Ovary (tissue), 3 donors: ENCODE measurements around the gene EPB41L2.

Experiments
- CTCF ChIP-seq, 3 donors: fragments of 450-650 bp in 2 of 3; fragments of 200-600 bp in 1 of 3; IDR thresholded peaks; one replicate each; pipeline versions ENCODE4 v1.5.1 to v1.8.0; 2016 to 2022; ENCODE audit warnings: antibody characterized with exemption in 3 of 3, mild to moderate bottlenecking in 1 of 3
- EP300 ChIP-seq: sonication (generic); formaldehyde crosslinking; IDR thresholded peaks from one replicate; pipeline ENCODE4 v1.6.1; 2017; ENCODE audit warnings: antibody characterized with exemption
- POLR2A ChIP-seq: fragments of 450-650 bp; IDR thresholded peaks from one replicate; pipeline ENCODE4 v1.6.1; 2017; ENCODE audit warnings: antibody characterized with exemption, mild to moderate bottlenecking, moderate library complexity
- donor health status: DM: no; HTN: no; CAD: no.

DNA sequence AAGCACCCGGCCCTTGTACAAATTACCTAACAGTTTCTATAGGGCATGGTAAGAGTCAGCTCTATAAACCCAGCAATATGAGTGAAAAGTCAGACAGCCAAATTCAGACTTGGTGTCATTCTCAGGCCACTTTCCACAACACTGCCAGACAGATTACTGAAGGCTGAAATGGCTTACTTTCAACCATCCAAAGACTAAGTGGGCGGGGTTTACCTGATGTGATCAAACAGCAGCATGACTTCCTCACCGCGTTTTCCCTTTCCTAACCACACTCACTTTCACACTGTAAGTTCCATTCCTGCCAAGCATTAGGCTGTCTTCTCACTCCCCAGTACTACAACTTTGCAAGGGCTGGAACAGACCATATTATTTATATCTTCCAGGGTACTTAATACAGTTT is 149.9 kb downstream of the EPB41L2 start:
- TF ChIP-seq POLR2A, result no peak
- no peak for TF ChIP-seq CTCF (IDR thresholded peaks at IDR 0.05)
- TF ChIP-seq EP300, result no peak
